H1 (cell line): ENCODE measurements around the gene KLHL28. TPM values are rescaled to one million over a fixed set of nuclear protein-coding genes. Genes with fewer than 3 reads are reported as not detected.

Experiments used
- CTCF ChIA-PET: fragments of 300-600 bp; sonication (Branson Sonifier 250); formaldehyde crosslinking; loops from one replicate; lab custom pipeline; 2021; ENCODE audit not compliant: partially characterized antibody; lab: Charles Lee
- POLR2A ChIA-PET: fragments of 300-600 bp; sonication (Branson Sonifier 250); formaldehyde crosslinking; loops from one replicate; lab custom pipeline; 2021; ENCODE audit warnings: inconsistent platforms; ENCODE audit not compliant: partially characterized antibody; lab: Charles Lee
- DNase-seq, 2 experiments: peaks; one replicate each; pipeline versions ENCODE4 v3.0.0 to v3.0.0-alpha.2; 2010 to 2022; ENCODE audit warnings: low spot score in 2 of 2, low read depth in 1 of 2, mixed read lengths in 1 of 2
- FAIRE-seq: peaks from 2 replicates; lab custom pipeline; 2011; peaks lifted over from hg19 to GRCh38; lab: Jason Lieb, UNC
- H2AFZ ChIP-seq: 2 replicates; pipeline ENCODE4 v1.8.1; 2012; ENCODE audit warnings: low read length, inconsistent platforms
- H2AK5ac ChIP-seq: 2 replicates; pipeline ENCODE4 v1.6.1; 2013; ENCODE audit warnings: low read depth, low read length
- H2BK120ac ChIP-seq: replicated peaks from 2 replicates; pipeline ENCODE3; 2013; ENCODE audit warnings: low read depth, low read length, inconsistent platforms
- H2BK12ac ChIP-seq: 2 replicates; pipeline ENCODE4 v1.6.1; 2013; ENCODE audit warnings: low read depth, low read length
- H2BK15ac ChIP-seq: 2 replicates; pipeline ENCODE4 v1.6.1; 2013; ENCODE audit warnings: low read length
- H2BK20ac ChIP-seq: 2 replicates; pipeline ENCODE4 v1.6.1; 2013; ENCODE audit warnings: low read length
- H2BK5ac ChIP-seq: 2 replicates; pipeline ENCODE4 v1.6.1; 2013; ENCODE audit warnings: low read depth, low read length
- H3K14ac ChIP-seq: 2 replicates; pipeline ENCODE4 v1.6.1; 2013; ENCODE audit warnings: inconsistent platforms; ENCODE audit not compliant: insufficient read length
- H3K18ac ChIP-seq: 2 replicates; pipeline ENCODE4 v1.6.1; 2013; ENCODE audit warnings: low read length; ENCODE audit errors: extremely low read depth
- H3K23ac ChIP-seq: 2 replicates; pipeline ENCODE4 v1.6.1; 2013; ENCODE audit warnings: inconsistent platforms; ENCODE audit not compliant: insufficient read length
- H3K23me2 ChIP-seq: 2 replicates; pipeline ENCODE4 v1.6.1; 2013; ENCODE audit warnings: low read depth, low read length
- H3K27ac ChIP-seq: 2 replicates; pipeline ENCODE4 v1.6.1; 2011; ENCODE audit warnings: low read depth, low read length, inconsistent platforms
- H3K27me3 ChIP-seq, 4 experiments: replicated peaks in 1 of 4; 1 replicate in 1 of 4; 2 replicates in 3 of 4; pipeline versions ENCODE4 v1.6.1 to v1.8.1; 2011 to 2013; ENCODE audit warnings: low read length in 3 of 4, mild to moderate bottlenecking in 3 of 4, inconsistent platforms in 2 of 4, mixed read lengths in 2 of 4, moderate library complexity in 1 of 4; ENCODE audit not compliant: control insufficient read depth in 3 of 4, insufficient read depth in 3 of 4; ENCODE audit errors: extremely low read depth in 1 of 4
- H3K36me3 ChIP-seq, 4 experiments: 2 replicates each; pipeline versions ENCODE4 v1.6.1 to v1.8.1; 2011 to 2013; ENCODE audit warnings: mild to moderate bottlenecking in 4 of 4, low read length in 3 of 4, moderate library complexity in 2 of 4, control low read depth in 1 of 4, inconsistent platforms in 1 of 4; ENCODE audit not compliant: insufficient read depth in 4 of 4, control insufficient read depth in 2 of 4
- H3K4ac ChIP-seq: replicated peaks from 2 replicates; pipeline ENCODE3; 2013; ENCODE audit warnings: low read length, low read depth, mixed read lengths, inconsistent platforms; ENCODE audit not compliant: insufficient read length
- H3K4me1 ChIP-seq, 4 experiments: replicated peaks in 1 of 4; 1 replicate in 1 of 4; 2 replicates in 3 of 4; pipeline versions ENCODE4 v1.6.1 to v1.8.1; 2011 to 2013; ENCODE audit warnings: low read length in 3 of 4, inconsistent platforms in 2 of 4, mixed read lengths in 1 of 4; ENCODE audit not compliant: insufficient read depth in 4 of 4, control insufficient read depth in 3 of 4
- H3K4me2 ChIP-seq, 2 experiments: 2 replicates each; pipeline versions ENCODE4 v1.6.1 to v1.8.1; 2011 to 2013; ENCODE audit warnings: low read depth in 2 of 2, low read length in 2 of 2, control low read depth in 1 of 2, inconsistent platforms in 1 of 2, mild to moderate bottlenecking in 1 of 2; ENCODE audit not compliant: insufficient read depth in 1 of 2
- H3K4me3 ChIP-seq, 4 experiments: fragments of 200-600, 300-600 bp in 1 of 4; sonication (generic), shearing (Covaris generic), sonication (Bioruptor Twin) in 1 of 4; 2 replicates each; pipeline versions ENCODE4 v1.5.1 to v1.8.1; 2011 to 2016; ENCODE audit warnings: low read length in 4 of 4, low read depth in 3 of 4, control low read depth in 2 of 4, inconsistent platforms in 2 of 4, mild to moderate bottlenecking in 2 of 4, mixed read lengths in 1 of 4, moderate library complexity in 1 of 4; ENCODE audit not compliant: insufficient read depth in 2 of 4; ENCODE audit errors: extremely low read depth in 1 of 4
- H3K56ac ChIP-seq: replicated peaks from 2 replicates; pipeline ENCODE3; 2013; ENCODE audit warnings: low read depth, mild to moderate bottlenecking, mixed read lengths, low read length, inconsistent platforms; ENCODE audit not compliant: insufficient read length
- H3K79me1 ChIP-seq: 2 replicates; pipeline ENCODE4 v1.6.1; 2013; ENCODE audit warnings: low read depth, low read length, control low read depth
- H3K79me2 ChIP-seq, 2 experiments: 2 replicates each; pipeline versions ENCODE4 v1.6.1 to v1.8.1; 2012 to 2013; ENCODE audit warnings: low read length in 2 of 2, mild to moderate bottlenecking in 2 of 2, inconsistent platforms in 1 of 2; ENCODE audit not compliant: insufficient read depth in 2 of 2, control insufficient read depth in 1 of 2
- H3K9ac ChIP-seq, 4 experiments: replicated peaks in 1 of 4; 1 replicate in 1 of 4; 2 replicates in 3 of 4; pipeline versions ENCODE4 v1.6.1 to v1.8.1; 2011 to 2013; ENCODE audit warnings: low read depth in 3 of 4, low read length in 3 of 4, control low read depth in 2 of 4, mild to moderate bottlenecking in 2 of 4, moderate library complexity in 2 of 4, inconsistent platforms in 1 of 4; ENCODE audit errors: extremely low read depth in 1 of 4
- H3K9me3 ChIP-seq, 2 experiments: 2 replicates each; pipeline versions ENCODE4 v1.6.1 to v1.8.1; 2012 to 2013; ENCODE audit warnings: mild to moderate bottlenecking in 2 of 2, moderate library complexity in 2 of 2, control low read depth in 1 of 2, inconsistent platforms in 1 of 2, low read depth in 1 of 2, low read length in 1 of 2, mixed read lengths in 1 of 2; ENCODE audit not compliant: insufficient read depth in 2 of 2
- H4K20me1 ChIP-seq, 2 experiments: replicated peaks in 1 of 2; 2 replicates each; pipeline versions ENCODE3 to v1.8.1; 2011 to 2013; ENCODE audit warnings: inconsistent platforms in 2 of 2, low read length in 2 of 2, mild to moderate bottlenecking in 1 of 2; ENCODE audit not compliant: insufficient read depth in 2 of 2, control insufficient read depth in 1 of 2
- H4K5ac ChIP-seq: 2 replicates; pipeline ENCODE4 v1.6.1; 2013; ENCODE audit warnings: low read length, low read depth, mixed read lengths, inconsistent platforms; ENCODE audit not compliant: insufficient read length
- H4K8ac ChIP-seq: 2 replicates; pipeline ENCODE4 v1.8.0; 2013; ENCODE audit warnings: mild to moderate bottlenecking, moderate library complexity, low read length, inconsistent platforms; ENCODE audit not compliant: insufficient read depth; ENCODE audit errors: extremely low read depth
- H4K91ac ChIP-seq: replicated peaks from 2 replicates; pipeline ENCODE3; 2013; ENCODE audit warnings: low read length, mixed read lengths, inconsistent platforms; ENCODE audit not compliant: insufficient read length
- CHD2 ChIP-seq: IDR thresholded peaks from 2 replicates; pipeline ENCODE4 v1.6.1; 2012; ENCODE audit warnings: low read length, improper control_type of control experiment
- GABPA ChIP-seq: IDR thresholded peaks from 2 replicates; pipeline ENCODE4 v1.6.1; 2011; ENCODE audit warnings: mild to moderate bottlenecking, low read length, moderate library complexity, borderline replicate concordance; ENCODE audit not compliant: insufficient read depth
- HDAC2 ChIP-seq, 2 experiments: fragments of 300-600 bp in 1 of 2; sonication (generic) in 1 of 2; IDR thresholded peaks; 2 replicates each; pipeline ENCODE4 v1.6.1; 2011 to 2012; ENCODE audit warnings: low read depth in 2 of 2, low read length in 2 of 2, mild to moderate bottlenecking in 2 of 2, moderate library complexity in 2 of 2, borderline replicate concordance in 1 of 2, inconsistent platforms in 1 of 2
- JUND ChIP-seq: IDR thresholded peaks from 2 replicates; pipeline ENCODE4 v1.6.1; 2011; ENCODE audit warnings: mild to moderate bottlenecking, improper control_type of control experiment, low read length
- MAX ChIP-seq: IDR thresholded peaks from 2 replicates; pipeline ENCODE4 v1.6.1; 2012; ENCODE audit warnings: inconsistent platforms
- NRF1 ChIP-seq: IDR thresholded peaks from 2 replicates; pipeline ENCODE4 v1.6.1; 2011; ENCODE audit warnings: mild to moderate bottlenecking, low read depth, low read length, improper control_type of control experiment
- POU5F1 ChIP-seq: IDR thresholded peaks from 2 replicates; pipeline ENCODE4 v1.6.1; 2011; ENCODE audit warnings: low read depth, mild to moderate bottlenecking, low read length, moderate library complexity
- RAD21 ChIP-seq, 2 experiments: IDR thresholded peaks in 1 of 2; conservative IDR thresholded peaks in 1 of 2; 2 replicates each; pipeline ENCODE4 v1.6.1; 2011; ENCODE audit warnings: low read depth in 2 of 2, low read length in 2 of 2, improper control_type of control experiment in 1 of 2, inconsistent platforms in 1 of 2, mild to moderate bottlenecking in 1 of 2, moderate library complexity in 1 of 2
- RXRA ChIP-seq: IDR thresholded peaks from 2 replicates; pipeline ENCODE4 v1.6.1; 2011; ENCODE audit warnings: low read depth, mild to moderate bottlenecking, low read length, moderate library complexity; ENCODE audit not compliant: insufficient read depth
- SAP30 ChIP-seq: fragments of 300-600 bp; sonication (generic); IDR thresholded peaks from 2 replicates; pipeline ENCODE4 v1.7.1; 2012; ENCODE audit warnings: low read length, moderate library complexity, mild to moderate bottlenecking, inconsistent platforms; ENCODE audit not compliant: insufficient read depth, insufficient replicate concordance
- SIRT6 ChIP-seq: IDR thresholded peaks from one replicate; pipeline ENCODE4 v1.7.1; 2012; ENCODE audit warnings: low read length, inconsistent platforms
- SIX5 ChIP-seq: IDR thresholded peaks from 2 replicates; pipeline ENCODE4 v1.6.1; 2011; ENCODE audit warnings: mild to moderate bottlenecking, low read depth, low read length
- SRF ChIP-seq: IDR thresholded peaks from 2 replicates; pipeline ENCODE4 v1.6.1; 2011; ENCODE audit warnings: mild to moderate bottlenecking, low read depth, low read length, moderate library complexity
- TCF12 ChIP-seq: IDR thresholded peaks from 2 replicates; pipeline ENCODE4 v1.6.1; 2011; ENCODE audit warnings: low read depth, mild to moderate bottlenecking, low read length
- WGBS, 2 experiments: shearing (Covaris generic) in 1 of 2; methylation state at CpG; one replicate each; pipeline versions ENCODE4 v1.1.6 to v1.1.7; 2013 to 2015; ENCODE audit warnings: low lambda C conversion rate in 2 of 2, mixed read lengths in 2 of 2, inconsistent platforms in 1 of 2, low coverage in 1 of 2, missing lambda C conversion rate in 1 of 2; ENCODE audit not compliant: insufficient replicate concordance in 2 of 2, insufficient coverage in 1 of 2, insufficient read length in 1 of 2; ENCODE audit errors: extremely low coverage in 1 of 2, missing lambda C conversion rate in 1 of 2; 5-methylcytosine and 5-hydroxymethylcytosine counted together
- polyA plus RNA-seq, 7 experiments: library from polyadenylated mRNA; depleted of rRNA in 3 of 7; stranded (reverse) in 5 of 7; unstranded in 2 of 7; fragments of >200 nt in 5 of 7; fragments of 200-250 nt in 2 of 7; gene quantifications; 1 replicate in 5 of 7; 2 replicates in 1 of 7; 4 replicates in 1 of 7; pipeline versions ENCODE4 v1.2.1 to v1.2.3, GENCODE V29; 2011 to 2013; ENCODE audit warnings: missing spikeins in 2 of 7, mixed read lengths in 2 of 7
- total RNA-seq: library from RNA; stranded (reverse); fragmentation: NEBNext Ultra II Directional; extraction: Animal tissue kit (Norgen Biotek cat#: 25700); gene quantifications from 2 replicates; pipeline ENCODE4 v1.2.1, GENCODE V29; 2021

KLHL28 gene
- total and polyA plus RNA-seq, 2 of the 8 experiments (the other 6 are each of a cell fraction or from before 2014, with no cell fraction given) = 3.3 to 10.5 TPM

GRCh38 chr14:44995770-44996294 is 34.1 kb upstream of the KLHL28 start:
- 84% methylated on average over 4 of the region's 4 CpGs; no CpG with 5 or more reads in 1 of the 2 experiments for WGBS, 2 experiments
- Histone ChIP-seq H2AFZ (no peak overlapping the region), H2BK5ac (no peak overlapping the region), H2BK20ac (no peak overlapping the region), H2AK5ac (no peak overlapping the region), H3K23ac (no peak overlapping the region), H3K14ac (no peak overlapping the region), H3K36me3 (no peaks in the 10 kb centered on the region; a peak in 2 of 8 replicates), H2BK12ac (no peak overlapping the region), H3K9me3 (no peaks in the 10 kb centered on the region), H3K4ac (no peak overlapping the region), H2BK15ac (no peak overlapping the region), H3K4me3 (no peak overlapping the region), H2BK120ac (no peak overlapping the region), H3K9ac (no peak overlapping the region), H4K20me1 (no peaks in the 10 kb centered on the region), H4K5ac (no peak overlapping the region), H3K56ac (no peak overlapping the region), H3K79me2 (no peaks in the 10 kb centered on the region), H3K27me3 (no peaks in the 10 kb centered on the region), H3K4me1 (no peaks in the 10 kb centered on the region), H3K23me2 (no peaks in the 10 kb centered on the region), H3K18ac (no peak overlapping the region), H3K4me2 (no peak overlapping the region), H4K91ac (no peak overlapping the region), H4K8ac (no peak overlapping the region), H3K27ac (no peak overlapping the region), H3K79me1 (no peaks in the 10 kb centered on the region; the same call in 1 of the 2 replicates)
- ChIA-PET CTCF (no interaction called here), POLR2A (no interaction called here)
- no peak for FAIRE-seq
- DNase-seq = no peak
- TF ChIP-seq JUND (no peak), NRF1 (no peak), CHD2 (no peak), RXRA (no peak), MAX (no peak), GABPA (no peak), RAD21 (IDR thresholded peaks at IDR 0.05 in 1 of 2, conservative IDR thresholded peaks at IDR 0.05 in 1 of 2; ENCODE audit: low read depth in 2 of 2, low read length in 2 of 2) (no peak), SRF (no peak), TCF12 (no peak), HDAC2 (IDR thresholded peaks at IDR 0.05; ENCODE audit: borderline replicate concordance in 1 of 2, low read depth in 2 of 2, low read length in 2 of 2) (no peak), POU5F1 (no peak), SIX5 (no peak), SAP30 (no peak), SIRT6 (no peak)
